Measurements from ENCODE around the gene TNIK.

GRCh38 chr3:171427771-171428320 is 32.4 kb downstream of the TNIK start:
- TF ChIP-seq CTCF (IDR thresholded peaks at IDR 0.05): no peak
- no peak for TF ChIP-seq POLR2A (IDR thresholded peaks at IDR 0.05)

All from uterus (tissue), 2 donors.